Measurements from ENCODE around the gene GAREM2. TPM values are rescaled to one million over a fixed set of nuclear protein-coding genes. Genes with fewer than 3 reads are reported as not detected.
A peak's percentile ranks its signal among the peaks of the same experiment; 100 is the strongest.

GAREM2 gene
- 1 to 10 TPM in 4 of 9 donors, under 1 TPM in 5; 0.47 to 4.1 (median 0.83) TPM for total RNA-seq
- polyA plus RNA-seq: under 1 TPM; 0.42 to 0.76 TPM
- long read RNA-seq, donor 1, partial matches to known transcripts: 0 of 3 reads
- long read RNA-seq, donor 1, other reads (novel, unspliced or antisense): 2 of 3 reads
- long read RNA-seq, donor 2, partial matches to known transcripts: 0 of 3 reads
- long read RNA-seq, donor 2, other reads (novel, unspliced or antisense): 3 of 3 reads
- long read RNA-seq, donor 3, partial matches to known transcripts: 2 of 2 reads
- long read RNA-seq, donor 3, other reads (novel, unspliced or antisense): 0 of 2 reads

DNA sequence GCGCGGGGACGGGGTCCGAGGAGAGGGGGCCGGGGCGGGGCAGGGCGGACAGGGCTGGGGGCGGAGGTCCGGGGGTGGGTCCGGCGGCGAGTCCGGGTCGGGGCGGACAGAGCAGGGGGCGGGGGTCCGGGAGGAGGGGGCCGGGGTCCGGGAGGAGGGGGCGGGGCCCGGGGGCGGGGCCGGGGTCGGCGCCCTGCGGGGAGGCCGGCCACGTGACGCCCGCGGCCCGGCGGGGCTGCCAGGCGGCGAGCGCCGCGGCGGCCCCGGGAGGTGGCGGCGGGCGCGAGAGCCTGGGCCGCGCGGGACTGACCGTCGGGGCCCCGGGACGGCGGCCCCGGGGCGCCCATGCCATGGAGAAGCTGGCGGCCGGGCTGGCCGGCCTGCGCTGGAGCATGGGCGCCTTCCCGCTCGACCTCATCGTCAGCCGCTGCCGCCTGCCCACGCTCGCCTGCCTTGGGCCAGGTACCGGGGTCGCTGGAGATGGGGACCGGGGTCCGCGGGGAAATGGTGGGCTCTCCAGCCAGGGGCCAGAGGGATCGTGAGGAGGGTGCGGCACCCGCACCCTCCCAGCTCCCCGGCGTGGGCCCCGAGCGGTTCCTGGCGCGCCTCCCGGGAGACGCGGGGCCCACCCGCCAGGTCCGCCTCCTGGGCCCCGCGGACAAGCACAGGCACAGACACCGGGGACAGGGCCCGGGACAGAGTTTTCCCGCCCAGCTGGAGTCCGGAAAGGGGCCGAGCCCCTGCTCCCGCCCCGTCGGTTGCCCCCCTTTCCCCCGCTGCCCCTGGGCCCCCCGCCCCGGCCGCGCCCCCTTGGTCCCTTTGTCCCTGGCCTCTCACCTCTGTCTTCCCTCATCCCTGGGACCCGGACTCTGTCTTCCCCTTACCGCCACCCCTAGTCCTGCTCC is at the start of gene GAREM2:
TSS of gene GAREM2 (plus strand) at position 218 of the 905 bp plus-strand sequence. CDS start at position 351, 133 bp downstream.
- WGBS, 4 donors: 1 to 6% (median 3%) methylated on average over 13 to 98 of the region's 102 CpGs
- ATAC-seq: no peak
- H3K4me3 ChIP-seq: peak within 1 kb of the TSS in 11 of 12 donors; percentile 19 to 54 (median 44)

DNA sequence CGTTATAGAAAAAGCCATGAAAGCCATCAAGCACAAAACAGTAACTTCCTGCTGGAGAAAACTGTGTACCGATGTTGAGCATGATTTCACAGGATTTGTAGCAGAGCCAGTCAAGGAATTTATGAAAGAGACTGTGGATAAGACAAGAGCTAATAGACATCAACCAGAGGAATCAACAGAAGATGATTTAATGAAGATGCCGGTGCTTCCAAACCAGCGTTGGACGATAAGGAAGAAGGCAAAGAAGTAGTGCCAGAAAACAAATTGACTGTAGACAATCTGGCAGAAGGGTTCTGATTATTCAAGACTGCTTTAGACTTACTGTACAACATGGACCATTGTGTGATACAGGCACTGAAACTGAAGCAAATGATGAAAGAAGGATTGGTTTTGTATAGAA is 49.5 kb upstream of the GAREM2 start:
- peak overlapping the region in 2 of 12 donors; percentile 70 to 72 for H3K27ac ChIP-seq
- peaks cover 0 to 21% (median 8%) of the 10 kb centered on the region in 9 donors for H3K36me3 ChIP-seq
- peaks cover 0 to 46% (median 18%) of the 10 kb centered on the region in 12 donors for H3K4me1 ChIP-seq
- no peak for TF ChIP-seq CTCF (IDR thresholded peaks at IDR 0.05)
- no peak for TF ChIP-seq POLR2A (IDR thresholded peaks at IDR 0.05)
- intact Hi-C loops (cut with DNase I): loop anchor here in 1 of 10 donors (2.0 kb wide), 1 partner anchor 23 kb away; no protein-coding TSS in a partner anchor
- ATAC-seq (no peak), DNase-seq (no peak)
- H3K4me3 ChIP-seq: no peak overlapping the region
- no peaks in the 10 kb centered on the region for H3K9me3 ChIP-seq
- 65 to 79% (median 74%) methylated on average over 5 of the region's 5 CpGs for WGBS, 4 donors
- no peaks in the 10 kb centered on the region for H3K27me3 ChIP-seq

More for the DNA sequence above, at the start of gene GAREM2:
- no peak for TF ChIP-seq POLR2A (IDR thresholded peaks at IDR 0.05)
- TF ChIP-seq CTCF (IDR thresholded peaks at IDR 0.05): no peak
- intact Hi-C loops (cut with DNase I): no loop called here
- H3K4me1 ChIP-seq: peaks cover 0 to 18% (median 6%) of the 10 kb centered on the region in 12 donors
- H3K27me3 ChIP-seq: peaks cover 8 to 38% (median 24%) of the 10 kb centered on the region in 9 donors
- no peaks in the 10 kb centered on the region for H3K9me3 ChIP-seq
- no peak for DNase-seq
- no peak within 1 kb of the TSS for H3K27ac ChIP-seq
- no peaks in the 10 kb centered on the region for H3K36me3 ChIP-seq

- no peak for DNase-seq
- H3K27me3 ChIP-seq: no peaks in the 10 kb centered on the region
- no peak for TF ChIP-seq POLR2A (IDR thresholded peaks at IDR 0.05)
- TF ChIP-seq CTCF (IDR thresholded peaks at IDR 0.05): no peak
- H3K36me3 ChIP-seq: peaks cover 0 to 36% (median 26%) of the 10 kb centered on the region in 9 donors
- no peak for ATAC-seq
- peaks cover 0 to 38% (median 13%) of the 10 kb centered on the region in 12 donors for H3K4me1 ChIP-seq
- no peak overlapping the region for H3K4me3 ChIP-seq
- H3K9me3 ChIP-seq: no peaks in the 10 kb centered on the region
- intact Hi-C loops (cut with DNase I): loop anchor here in 2 of 10 donors (5.0 kb wide), 2 partner anchors 34 to 39 kb away; no protein-coding TSS in a partner anchor
- no peak overlapping the region for H3K27ac ChIP-seq
- 74 to 82% (median 80%) methylated on average over 4 of the region's 4 CpGs for WGBS, 4 donors
Measured at GRCh38 chr2:26126074-26126473, 46.8 kb upstream of the GAREM2 start.

Measured in heart left ventricle (tissue), 16 donors.